Fibroblast of mammary gland (primary cell): Measurements from ENCODE around the gene MYL2.

Source experiments
- DNase-seq: peaks from one replicate; pipeline ENCODE4 v3.0.0-alpha.2; 2010; ENCODE audit warnings: low read depth
- H3K4me3 ChIP-seq: 2 replicates; pipeline ENCODE4 v1.5.1; 2011; ENCODE audit warnings: low read depth, mild to moderate bottlenecking, low read length, moderate library complexity; ENCODE audit not compliant: control insufficient read depth
- TF ChIP-seq, protein P1 (sequence below): conservative IDR thresholded peaks from 2 replicates; pipeline ENCODE4 v1.5.1; 2011; ENCODE audit warnings: low read depth, low read length, inconsistent platforms; ENCODE audit not compliant: control insufficient read depth, insufficient read depth

Gene MYL2

GRCh38 chr12:110913119-110914056, 7.0 kb downstream of the MYL2 start:
- no peak overlapping the region for H3K4me3 ChIP-seq
- no peak for DNase-seq
- TF ChIP-seq, protein P1, sequence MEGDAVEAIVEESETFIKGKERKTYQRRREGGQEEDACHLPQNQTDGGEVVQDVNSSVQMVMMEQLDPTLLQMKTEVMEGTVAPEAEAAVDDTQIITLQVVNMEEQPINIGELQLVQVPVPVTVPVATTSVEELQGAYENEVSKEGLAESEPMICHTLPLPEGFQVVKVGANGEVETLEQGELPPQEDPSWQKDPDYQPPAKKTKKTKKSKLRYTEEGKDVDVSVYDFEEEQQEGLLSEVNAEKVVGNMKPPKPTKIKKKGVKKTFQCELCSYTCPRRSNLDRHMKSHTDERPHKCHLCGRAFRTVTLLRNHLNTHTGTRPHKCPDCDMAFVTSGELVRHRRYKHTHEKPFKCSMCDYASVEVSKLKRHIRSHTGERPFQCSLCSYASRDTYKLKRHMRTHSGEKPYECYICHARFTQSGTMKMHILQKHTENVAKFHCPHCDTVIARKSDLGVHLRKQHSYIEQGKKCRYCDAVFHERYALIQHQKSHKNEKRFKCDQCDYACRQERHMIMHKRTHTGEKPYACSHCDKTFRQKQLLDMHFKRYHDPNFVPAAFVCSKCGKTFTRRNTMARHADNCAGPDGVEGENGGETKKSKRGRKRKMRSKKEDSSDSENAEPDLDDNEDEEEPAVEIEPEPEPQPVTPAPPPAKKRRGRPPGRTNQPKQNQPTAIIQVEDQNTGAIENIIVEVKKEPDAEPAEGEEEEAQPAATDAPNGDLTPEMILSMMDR: no peak

DNA sequence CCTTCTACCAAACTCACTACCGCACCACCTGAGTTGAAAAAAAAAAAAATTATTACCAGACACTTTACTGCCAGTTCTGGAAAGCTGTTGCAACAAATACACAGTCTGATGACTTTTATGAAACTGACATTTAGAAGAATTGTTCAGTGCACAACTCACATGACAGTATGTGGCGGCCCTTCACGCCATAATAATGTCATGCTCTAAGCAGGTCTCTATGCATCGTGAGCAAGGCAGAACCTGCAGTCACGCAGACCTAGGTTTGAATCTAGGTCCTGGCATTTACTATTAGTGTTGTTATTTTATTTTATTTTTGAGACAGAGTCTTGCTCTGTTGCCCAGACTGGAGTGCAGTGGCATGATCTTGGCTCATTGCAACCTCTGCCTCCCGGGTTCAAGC, 8.1 kb downstream of the MYL2 start:
- no peak overlapping the region for H3K4me3 ChIP-seq
- DNase-seq: no peak
- TF ChIP-seq, protein P1: no peak

DNA sequence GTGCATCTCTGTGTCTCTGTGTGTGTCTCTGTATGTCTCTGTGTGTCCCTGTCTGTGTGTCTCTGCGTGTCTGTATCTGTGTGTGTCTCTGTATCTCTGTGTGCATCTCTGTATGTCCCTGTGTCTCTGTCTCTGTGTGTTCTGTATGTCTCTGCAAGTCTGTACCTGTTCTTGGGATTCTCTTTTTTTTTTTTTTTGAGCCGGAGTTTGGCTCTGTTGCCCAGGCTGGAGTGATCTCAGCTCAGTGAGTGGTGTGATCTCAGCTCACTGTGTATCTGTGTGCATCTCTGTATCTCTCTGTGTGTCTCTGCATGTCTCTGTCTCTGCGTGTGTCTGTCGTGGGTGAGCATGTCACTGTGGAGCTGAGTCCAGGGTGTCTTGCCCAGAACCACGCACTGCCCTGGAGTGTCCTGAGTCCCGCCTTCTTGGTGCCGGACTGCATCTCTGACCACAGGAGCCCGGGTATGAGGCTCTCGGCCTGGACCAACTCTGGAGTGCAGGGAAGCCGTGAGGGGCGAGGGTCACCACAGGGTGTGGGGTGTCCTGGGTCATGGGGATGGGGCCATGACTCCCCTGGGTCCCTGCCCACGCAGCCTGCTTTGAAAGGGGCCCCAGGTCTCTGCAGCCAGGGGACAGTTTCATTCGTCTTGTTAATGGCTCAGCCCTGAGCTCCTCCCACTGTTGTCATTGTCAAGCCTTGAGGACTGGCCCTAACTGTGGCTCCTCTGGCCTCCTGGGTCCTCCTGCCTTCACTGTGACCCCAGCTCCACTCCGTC, 11.8 kb downstream of the MYL2 start:
- TF ChIP-seq, protein P1: no peak

DNA sequence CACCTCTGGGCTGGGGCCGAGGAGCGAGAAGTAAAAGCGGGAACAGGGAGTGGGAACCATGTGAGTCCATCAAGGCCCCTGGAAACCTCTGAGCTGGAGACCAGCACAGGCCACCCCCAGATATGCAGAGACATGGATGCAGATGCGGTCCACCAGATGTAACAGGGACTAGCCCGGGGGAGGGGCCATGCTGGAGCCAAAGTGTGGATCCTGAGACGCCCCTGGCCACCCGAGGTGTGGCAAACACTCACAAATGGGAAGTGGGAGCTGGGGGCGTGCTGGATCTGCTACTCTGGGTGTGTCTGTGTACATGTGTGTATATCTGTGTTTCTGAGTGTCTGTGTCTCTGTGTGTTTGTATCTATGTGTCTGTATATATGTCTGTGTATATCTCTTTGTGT, 12.8 kb downstream of the MYL2 start:
- no peak for DNase-seq
- TF ChIP-seq, protein P1: no peak
- no peak overlapping the region for H3K4me3 ChIP-seq

More for the DNA sequence above, 11.8 kb downstream of the MYL2 start:
- DNase-seq: no peak
- no peak overlapping the region for H3K4me3 ChIP-seq

GRCh38 chr12:110906985-110907384, 13.4 kb downstream of the MYL2 start:
- DNase-seq: no peak
- no peak overlapping the region for H3K4me3 ChIP-seq
- TF ChIP-seq, protein P1: no peak

DNA sequence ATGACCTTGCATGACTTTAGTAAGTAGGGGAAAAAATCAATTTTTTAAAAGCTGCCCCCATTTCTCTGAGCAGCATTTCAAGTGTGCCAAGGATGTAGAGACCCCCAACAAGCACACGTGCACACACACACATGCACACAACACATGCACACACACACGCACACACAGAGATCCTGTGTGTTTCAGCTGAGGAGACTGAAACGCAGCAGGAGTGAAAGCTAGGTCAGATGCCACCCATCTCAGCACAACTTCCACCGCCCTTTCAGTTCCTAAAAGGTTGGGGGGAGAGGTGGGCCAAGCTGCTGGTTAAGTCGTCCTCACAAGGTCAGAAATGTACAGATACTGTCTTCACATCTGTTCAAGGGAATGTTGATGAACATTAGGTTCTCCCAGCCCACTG, 13.9 kb downstream of the MYL2 start:
- DNase-seq: no peak
- H3K4me3 ChIP-seq: no peak overlapping the region
- TF ChIP-seq, protein P1: no peak
